Measurements from ENCODE around the gene HSPA14.

The HSPA14 gene

GRCh38 chr10:14837757-14838581 lies at the start of gene HSPA14, which contains the start of the genes CDNF and MSANTD7:
HSPA14 (plus strand) TSS chr10:14838306; CDS start chr10:14838403, 97 bp downstream.
CDNF (minus strand) TSS chr10:14838037; CDS start chr10:14837946, 91 bp downstream.
MSANTD7 (plus strand) TSS chr10:14838306; CDS start chr10:14842285, 3,979 bp downstream.
- ChIA-PET POLR2A (interaction anchor here (0.6 to 1.9 kb wide), 5 partner anchors 11 to 250 kb away, joined by 3 to 10 read pairs (median 3); partner anchors contain the start of gene SUV39H2), CTCF (interaction anchor here (1.0 to 3.5 kb wide), 7 partner anchors 10 to 347 kb away, joined by 3 to 31 read pairs (median 9); partner anchors contain the start of gene SUV39H2)
- TF ChIP-seq CTCF (IDR thresholded peaks at IDR 0.05; ENCODE audit: insufficient read depth, low read length, missing control alignments): no peak
- H3K4me3 ChIP-seq (ENCODE audit: low read depth, low read length): peak within 1 kb of the TSS; percentile 98
- DNase-seq (ENCODE audit: low read depth, low spot score): peak; percentile 92

- POLR2A ChIA-PET: no interaction called here
- no peak overlapping the region for H3K4me3 ChIP-seq (ENCODE audit: low read depth, low read length)
- CTCF ChIA-PET: no interaction called here
Observed at GRCh38 chr10:14798636-14799035, 39.5 kb upstream of the HSPA14 start.

GRCh38 chr10:14800397-14800796 lies 37.7 kb upstream of the HSPA14 start:
- no peak overlapping the region for H3K4me3 ChIP-seq (ENCODE audit: low read depth, low read length)
- CTCF ChIA-PET: interaction anchor here (0.9 kb wide), 1 partner anchor 22 kb away, joined by 4 read pairs; no protein-coding TSS in a partner anchor
- no peak for DNase-seq (ENCODE audit: low read depth, low spot score)

More at GRCh38 chr10:14798636-14799035, 39.5 kb upstream of the HSPA14 start:
- DNase-seq (ENCODE audit: low read depth, low spot score): no peak
- no peak for TF ChIP-seq CTCF (IDR thresholded peaks at IDR 0.05; ENCODE audit: insufficient read depth, low read length, missing control alignments)

GRCh38 chr10:14801723-14802122 lies 36.4 kb upstream of the HSPA14 start:
- POLR2A ChIA-PET: no interaction called here
- no peak for TF ChIP-seq CTCF (IDR thresholded peaks at IDR 0.05; ENCODE audit: insufficient read depth, low read length, missing control alignments)
- H3K4me3 ChIP-seq (ENCODE audit: low read depth, low read length): no peak overlapping the region
- no peak for DNase-seq (ENCODE audit: low read depth, low spot score)
- CTCF ChIA-PET: interaction anchor here (0.6 to 1.1 kb wide), 2 partner anchors 9 to 21 kb away, joined by 3 read pairs; no protein-coding TSS in a partner anchor

More at GRCh38 chr10:14800397-14800796, 37.7 kb upstream of the HSPA14 start:
- TF ChIP-seq CTCF (IDR thresholded peaks at IDR 0.05; ENCODE audit: insufficient read depth, low read length, missing control alignments): no peak
- POLR2A ChIA-PET: no interaction called here

- ChIA-PET POLR2A (no interaction called here), CTCF (no interaction called here)
- TF ChIP-seq CTCF (IDR thresholded peaks at IDR 0.05; ENCODE audit: insufficient read depth, low read length, missing control alignments): no peak
- no peak for DNase-seq (ENCODE audit: low read depth, low spot score)
- H3K4me3 ChIP-seq (ENCODE audit: low read depth, low read length): no peak overlapping the region
Observed at GRCh38 chr10:14803827-14804226, 34.3 kb upstream of the HSPA14 start.

GRCh38 chr10:14806318-14806717 lies 31.8 kb upstream of the HSPA14 start:
- POLR2A ChIA-PET: no interaction called here
- H3K4me3 ChIP-seq (ENCODE audit: low read depth, low read length): no peak overlapping the region
- TF ChIP-seq CTCF (IDR thresholded peaks at IDR 0.05; ENCODE audit: insufficient read depth, low read length, missing control alignments): no peak
- CTCF ChIA-PET: no interaction called here
- DNase-seq (ENCODE audit: low read depth, low spot score): no peak
